ENCODE data around the gene TENT5C. TPM values are rescaled to one million over a fixed set of nuclear protein-coding genes. Genes with fewer than 3 reads are reported as not detected.

Gene TENT5C
- total and polyA plus RNA-seq, 9 of the 15 experiments (the other 6 are each of a cell fraction or from before 2014, with no cell fraction given) = 1.8 to 7.7 (median 4.0) TPM

- TF ChIP-seq BHLHE40 (IDR thresholded peaks at IDR 0.05; ENCODE audit: low read length) (no peak), E2F6 (IDR thresholded peaks at IDR 0.05; ENCODE audit: borderline replicate concordance in 1 of 2, extremely low read depth in 1 of 2, insufficient read depth in 1 of 2, insufficient read length in 1 of 2, low read depth in 1 of 2, low read length in 1 of 2, poor library complexity in 1 of 2, severe bottlenecking in 1 of 2) (peak in 1 of 2 experiments; percentile 45), MED1 (CRISPR knock-in tag; IDR thresholded peaks at IDR 0.05; ENCODE audit: borderline replicate concordance) (no peak), KLF1 (tag; IDR thresholded peaks at IDR 0.05) (no peak; the same call in none of the 2 replicates), DDX20 (tag; IDR thresholded peaks at IDR 0.05; ENCODE audit: low read depth) (no peak), PTRF (tag; IDR thresholded peaks at IDR 0.05) (no peak), ATF6 (CRISPR knock-in tag; IDR thresholded peaks at IDR 0.05) (0 out of 2 replicates have a peak, but pooled peaks have one; percentile 55), RBM15 (IDR thresholded peaks at IDR 0.05; ENCODE audit: insufficient read depth, low read length) (no peak), ARID4B (CRISPR knock-in tag; IDR thresholded peaks at IDR 0.05) (peak; percentile 91), POLR2H (tag; IDR thresholded peaks at IDR 0.05; ENCODE audit: low read depth) (peak; percentile 92), U2AF1 (optimal IDR thresholded peaks at IDR 0.05; ENCODE audit: low read depth, low read length) (no peak), NR4A1 (CRISPR knock-in tag; IDR thresholded peaks at IDR 0.05) (no peak), NR4A1 (tag; IDR thresholded peaks at IDR 0.05) (no peak; the same call in 1 of the 2 replicates), PURB (CRISPR knock-in tag; IDR thresholded peaks at IDR 0.05; ENCODE audit: low read depth) (no peak), CHCHD3 (CRISPR knock-in tag; IDR thresholded peaks at IDR 0.05) (no peak), SREBF1 (IDR thresholded peaks at IDR 0.05; ENCODE audit: borderline replicate concordance, low read depth, low read length) (no peak)
- TF ChIP-seq, protein P1, sequence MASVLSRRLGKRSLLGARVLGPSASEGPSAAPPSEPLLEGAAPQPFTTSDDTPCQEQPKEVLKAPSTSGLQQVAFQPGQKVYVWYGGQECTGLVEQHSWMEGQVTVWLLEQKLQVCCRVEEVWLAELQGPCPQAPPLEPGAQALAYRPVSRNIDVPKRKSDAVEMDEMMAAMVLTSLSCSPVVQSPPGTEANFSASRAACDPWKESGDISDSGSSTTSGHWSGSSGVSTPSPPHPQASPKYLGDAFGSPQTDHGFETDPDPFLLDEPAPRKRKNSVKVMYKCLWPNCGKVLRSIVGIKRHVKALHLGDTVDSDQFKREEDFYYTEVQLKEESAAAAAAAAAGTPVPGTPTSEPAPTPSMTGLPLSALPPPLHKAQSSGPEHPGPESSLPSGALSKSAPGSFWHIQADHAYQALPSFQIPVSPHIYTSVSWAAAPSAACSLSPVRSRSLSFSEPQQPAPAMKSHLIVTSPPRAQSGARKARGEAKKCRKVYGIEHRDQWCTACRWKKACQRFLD (CRISPR knock-in tag; IDR thresholded peaks at IDR 0.05) = no peak
Observed at GRCh38 chr1:117605774-117606648, at the start of gene TENT5C (continued).

Data from K562 (cell line).